GM12891 (cell line): ENCODE results near the gene RAB24.

Source experiments
- DNase-seq: peaks from one replicate; pipeline ENCODE4 v3.0.0; 2011; ENCODE audit warnings: low spot score; ENCODE audit not compliant: insufficient read length
- FAIRE-seq: peaks from 2 replicates; lab custom pipeline; 2011; peaks lifted over from hg19 to GRCh38; lab: Jason Lieb, UNC
- PAX5 ChIP-seq: IDR thresholded peaks from 2 replicates; pipeline ENCODE4 v1.6.1; 2011; ENCODE audit warnings: low read length, moderate library complexity, mild to moderate bottlenecking; ENCODE audit not compliant: insufficient read depth, severe bottlenecking
- POLR2A ChIP-seq: IDR thresholded peaks from 2 replicates; pipeline ENCODE4 v1.6.1; 2011; ENCODE audit warnings: low read depth, low read length, control low read depth
- POLR2AphosphoS5 ChIP-seq: IDR thresholded peaks from 2 replicates; pipeline ENCODE4 v1.6.1; 2011; ENCODE audit warnings: low read depth, low read length, control low read depth
- POU2F2 ChIP-seq: IDR thresholded peaks from 2 replicates; pipeline ENCODE4 v1.6.1; 2011; ENCODE audit warnings: low read depth, mild to moderate bottlenecking, control low read depth, low read length, moderate library complexity
- SPI1 ChIP-seq: IDR thresholded peaks from 2 replicates; pipeline ENCODE4 v1.6.1; 2011; ENCODE audit warnings: low read depth, low read length, control low read depth
- TAF1 ChIP-seq: IDR thresholded peaks from 2 replicates; pipeline ENCODE4 v1.6.1; 2011; ENCODE audit warnings: low read depth, low read length, control low read depth

The RAB24 gene

GRCh38 chr5:177304392-177305119 is 1.0 kb upstream of the RAB24 start:
- FAIRE-seq (no peak), DNase-seq (no peak)
- no peak for TF ChIP-seq PAX5
- TF ChIP-seq POU2F2 = no peak
- no peak for TF ChIP-seq POLR2AphosphoS5
- TF ChIP-seq TAF1 = no peak
- TF ChIP-seq POLR2A = no peak
- TF ChIP-seq SPI1 = no peak

- TF ChIP-seq POLR2AphosphoS5 (no peak), PAX5 (no peak), TAF1 (no peak), SPI1 (no peak), POLR2A (no peak), POU2F2 (no peak)
- DNase-seq = no peak
- FAIRE-seq = no peak
Measured at GRCh38 chr5:177303925-177304391, 439 bp upstream of the RAB24 start.

GRCh38 chr5:177302354-177303110 is 987 bp downstream of the RAB24 start:
- DNase-seq (no peak), FAIRE-seq (peak; percentile 23)
- TF ChIP-seq PAX5 (no peak), POLR2A (0 out of 2 replicates have a peak, but pooled peaks have one; percentile 24), POLR2AphosphoS5 (no peak; the same call in none of the 2 replicates), POU2F2 (no peak), SPI1 (no peak), TAF1 (no peak)

GRCh38 chr5:177301503-177302165 is 1.9 kb downstream of the RAB24 start:
- FAIRE-seq (no peak), DNase-seq (no peak)
- TF ChIP-seq TAF1 (no peak), POU2F2 (no peak), PAX5 (no peak), POLR2AphosphoS5 (0 out of 2 replicates have a peak, but pooled peaks have one; percentile 15), SPI1 (no peak), POLR2A (no peak)

GRCh38 chr5:177300951-177301350 is 2.6 kb downstream of the RAB24 start:
- DNase-seq = no peak
- no peak for TF ChIP-seq TAF1
- TF ChIP-seq POU2F2 = no peak
- TF ChIP-seq SPI1 = no peak
- no peak for TF ChIP-seq PAX5
- TF ChIP-seq POLR2AphosphoS5 = no peak
- no peak for TF ChIP-seq POLR2A
- no peak for FAIRE-seq

GRCh38 chr5:177300236-177300880 is 3.2 kb downstream of the RAB24 start:
- peak; percentile 96 for TF ChIP-seq SPI1
- peak; percentile 39; the same call in 1 of the 2 replicates for TF ChIP-seq POLR2AphosphoS5
- no peak for TF ChIP-seq POLR2A
- no peak for TF ChIP-seq POU2F2
- peak; percentile 34; the same call in 1 of the 2 replicates for TF ChIP-seq TAF1
- peak; percentile 90 for FAIRE-seq
- no peak for DNase-seq

- DNase-seq (no peak), FAIRE-seq (no peak)
- TF ChIP-seq POU2F2 = no peak
- no peak for TF ChIP-seq POLR2AphosphoS5
- no peak for TF ChIP-seq PAX5
- TF ChIP-seq SPI1 = no peak
Measured at GRCh38 chr5:177299697-177300096, 3.8 kb downstream of the RAB24 start.

GRCh38 chr5:177297922-177298321 is 5.6 kb downstream of the RAB24 start:
- no peak for DNase-seq
- no peak for TF ChIP-seq POLR2AphosphoS5
- TF ChIP-seq TAF1 = no peak
- TF ChIP-seq POU2F2 = no peak
- TF ChIP-seq SPI1 = no peak
- TF ChIP-seq POLR2A = no peak
- no peak for FAIRE-seq

GRCh38 chr5:177296581-177296980 is 6.9 kb downstream of the RAB24 start:
- FAIRE-seq (peak; percentile 76), DNase-seq (no peak)
- TF ChIP-seq PAX5 (no peak), SPI1 (0 out of 2 replicates have a peak, but pooled peaks have one; percentile 12), POLR2A (no peak), POLR2AphosphoS5 (no peak)
